Endothelial cell of umbilical vein (primary cell): ENCODE measurements around the gene RAB3GAP1. TPM values are rescaled to one million over a fixed set of nuclear protein-coding genes. Genes with fewer than 3 reads are reported as not detected.
"Not testable (repeated sequence)": the region's sequence is repeated elsewhere in the genome, so short reads cannot be mapped to it uniquely, and the experiment has no call there.

Experiments used
- BruUV-seq: library from RNA; stranded (reverse); fragments of 400-500 nt; replicated peaks from 2 replicates; lab custom pipeline; 2021; lab: Mats Ljungman, UMichigan
- CTCF ChIA-PET: fragments of 300-600, 350-600 bp; sonication (Branson Sonifier 250); formaldehyde crosslinking; loops from one replicate; lab custom pipeline; 2021; ENCODE audit warnings: antibody characterized with exemption, inconsistent platforms; lab: Charles Lee
- POLR2A ChIA-PET: fragments of 300-600, 350-600 bp; sonication (Branson Sonifier 250); formaldehyde crosslinking; loops from one replicate; lab custom pipeline; 2021; ENCODE audit warnings: antibody characterized with exemption, inconsistent platforms; lab: Charles Lee
- DNase-seq: peaks from one replicate; pipeline ENCODE4 v3.0.0-alpha.2; 2011; ENCODE audit warnings: low read depth, low spot score
- FAIRE-seq: peaks from 2 replicates; lab custom pipeline; 2011; peaks lifted over from hg19 to GRCh38; lab: Jason Lieb, UNC
- H2AFZ ChIP-seq: 2 replicates; pipeline ENCODE4 v1.6.0; 2012; ENCODE audit warnings: low read depth, low read length, control low read depth, inconsistent platforms
- H3K27ac ChIP-seq: 2 replicates; pipeline ENCODE4 v1.5.1; 2011; ENCODE audit warnings: low read depth, mild to moderate bottlenecking, control low read depth, low read length, moderate library complexity; ENCODE audit not compliant: insufficient read depth
- H3K27me3 ChIP-seq, 2 experiments: 2 replicates each; pipeline versions ENCODE4 v1.6.0 to v1.6.1; 2011; ENCODE audit warnings: low read length in 2 of 2, mixed read lengths in 1 of 2; ENCODE audit not compliant: control insufficient read depth in 2 of 2, insufficient read depth in 2 of 2
- H3K36me3 ChIP-seq, 2 experiments: 2 replicates in 1 of 2; 3 replicates in 1 of 2; pipeline ENCODE4 v1.5.1; 2011; ENCODE audit warnings: low read length in 2 of 2, mild to moderate bottlenecking in 1 of 2, moderate library complexity in 1 of 2; ENCODE audit not compliant: control insufficient read depth in 2 of 2, insufficient read depth in 2 of 2; ENCODE audit errors: extremely low read depth in 1 of 2
- H3K4me1 ChIP-seq: 3 replicates; pipeline ENCODE4 v1.5.1; 2011; ENCODE audit warnings: mild to moderate bottlenecking, low read length; ENCODE audit not compliant: control insufficient read depth, insufficient read depth; ENCODE audit errors: extremely low read depth
- H3K4me2 ChIP-seq: 2 replicates; pipeline ENCODE4 v1.6.1; 2011; ENCODE audit warnings: low read length, control low read depth, mixed read lengths; ENCODE audit not compliant: insufficient read depth
- H3K4me3 ChIP-seq, 3 experiments: fragments of 200-600 bp in 1 of 3; sonication (generic), shearing (Covaris generic) in 1 of 3; replicated peaks in 1 of 3; 2 replicates each; pipeline ENCODE4 v1.5.1; 2011 to 2016; ENCODE audit warnings: control low read depth in 3 of 3, low read length in 3 of 3, mild to moderate bottlenecking in 2 of 3, inconsistent platforms in 1 of 3, low read depth in 1 of 3, moderate library complexity in 1 of 3; ENCODE audit not compliant: insufficient read depth in 1 of 3
- H3K79me2 ChIP-seq: 2 replicates; pipeline ENCODE4 v1.6.0; 2012; ENCODE audit warnings: low read length, inconsistent platforms; ENCODE audit not compliant: control insufficient read depth, insufficient read depth
- H3K9ac ChIP-seq: replicated peaks from 2 replicates; pipeline ENCODE3; 2011; ENCODE audit warnings: low read length, control low read depth; ENCODE audit not compliant: insufficient read depth; ENCODE audit errors: extremely low read depth
- H3K9me1 ChIP-seq: replicated peaks from 3 replicates; pipeline ENCODE4 v1.6.0; 2011; ENCODE audit warnings: mild to moderate bottlenecking, low read length; ENCODE audit not compliant: control insufficient read depth, insufficient read depth; ENCODE audit errors: extremely low read depth
- H3K9me3 ChIP-seq: replicated peaks from 2 replicates; pipeline ENCODE4 v1.5.1; 2012; ENCODE audit warnings: low read length, inconsistent platforms; ENCODE audit not compliant: control insufficient read depth, insufficient read depth
- H4K20me1 ChIP-seq: replicated peaks from 2 replicates; pipeline ENCODE3; 2011; ENCODE audit warnings: mild to moderate bottlenecking, low read length; ENCODE audit not compliant: control insufficient read depth, insufficient read depth; ENCODE audit errors: extremely low read depth
- EZH2 ChIP-seq: IDR thresholded peaks from 2 replicates; pipeline ENCODE4 v1.6.1; 2012; ENCODE audit warnings: borderline replicate concordance, low read depth, mild to moderate bottlenecking, moderate library complexity, low read length, inconsistent platforms; ENCODE audit not compliant: severe bottlenecking
- FOS ChIP-seq: IDR thresholded peaks from 2 replicates; pipeline ENCODE4 v1.6.1; 2011; ENCODE audit warnings: mild to moderate bottlenecking, low read length, moderate library complexity, borderline replicate concordance; ENCODE audit not compliant: insufficient read depth
- GATA2 ChIP-seq: IDR thresholded peaks from 2 replicates; pipeline ENCODE4 v1.7.0; 2011; ENCODE audit warnings: low read depth, mild to moderate bottlenecking, moderate library complexity, mixed read lengths, low read length; ENCODE audit not compliant: insufficient read length, insufficient read depth
- JUN ChIP-seq: IDR thresholded peaks from 2 replicates; pipeline ENCODE4 v1.6.1; 2011; ENCODE audit warnings: borderline replicate concordance, low read depth; ENCODE audit not compliant: insufficient read length, insufficient read depth
- MAX ChIP-seq: IDR thresholded peaks from 2 replicates; pipeline ENCODE4 v1.6.1; 2011; ENCODE audit not compliant: insufficient read depth, insufficient read length
- MYC ChIP-seq: IDR thresholded peaks from one replicate; pipeline ENCODE4 v1.6.1; 2011; ENCODE audit warnings: mild to moderate bottlenecking, low read depth, low read length
- POLR2A ChIP-seq: IDR thresholded peaks from 2 replicates; pipeline ENCODE4 v1.6.1; 2012; ENCODE audit warnings: low read depth, mild to moderate bottlenecking, control low read depth, low read length
- POLR2AphosphoS5 ChIP-seq: IDR thresholded peaks from 2 replicates; pipeline ENCODE4 v1.6.1; 2012; ENCODE audit warnings: low read depth, mild to moderate bottlenecking, control low read depth, low read length, moderate library complexity; ENCODE audit not compliant: insufficient read depth
- dilution Hi-C: fragments of 300-500 bp; cut with MboI; formaldehyde crosslinking; loops from one replicate; pipeline ENCODE4 v1.15.0; 2019; ENCODE audit warnings: low sequenced_read_pairs; ENCODE audit not compliant: extremely low pct_ligation_motif_present
- intact Hi-C: fragments of 100-400 bp; cut with micrococcal nuclease; formaldehyde crosslinking; loops from one replicate; pipeline ENCODE4 v1.10.0; 2022
- polyA plus RNA-seq, 4 experiments: library from polyadenylated mRNA; depleted of rRNA in 3 of 4; stranded (reverse) in 3 of 4; unstranded in 1 of 4; fragments of >200 nt; gene quantifications; 2 replicates each; pipeline versions ENCODE4 v1.2.1 to v1.2.3, GENCODE V29; 2011 to 2012; ENCODE audit warnings: missing spikeins in 1 of 4
- total RNA-seq: library from RNA; stranded (reverse); gene quantifications from 2 replicates; pipeline ENCODE4 v1.2.3, GENCODE V29; 2021
- TF ChIP-seq, protein P1 (sequence below), 2 donors: IDR thresholded peaks; 1 replicate in 1 of 2; 2 replicates in 1 of 2; pipeline ENCODE4 v1.5.1; 2011; ENCODE audit warnings: low read length in 2 of 2, mild to moderate bottlenecking in 2 of 2, moderate library complexity in 2 of 2, control low read depth in 1 of 2, inconsistent platforms in 1 of 2, low read depth in 1 of 2; ENCODE audit not compliant: insufficient read depth in 1 of 2; ENCODE audit errors: extremely low read depth in 1 of 2

Gene RAB3GAP1
- total and polyA plus RNA-seq, 2 donors (not counting 3 experiments of a cell fraction or from before 2014, with no cell fraction given), result 14.9 to 39.5 TPM

DNA sequence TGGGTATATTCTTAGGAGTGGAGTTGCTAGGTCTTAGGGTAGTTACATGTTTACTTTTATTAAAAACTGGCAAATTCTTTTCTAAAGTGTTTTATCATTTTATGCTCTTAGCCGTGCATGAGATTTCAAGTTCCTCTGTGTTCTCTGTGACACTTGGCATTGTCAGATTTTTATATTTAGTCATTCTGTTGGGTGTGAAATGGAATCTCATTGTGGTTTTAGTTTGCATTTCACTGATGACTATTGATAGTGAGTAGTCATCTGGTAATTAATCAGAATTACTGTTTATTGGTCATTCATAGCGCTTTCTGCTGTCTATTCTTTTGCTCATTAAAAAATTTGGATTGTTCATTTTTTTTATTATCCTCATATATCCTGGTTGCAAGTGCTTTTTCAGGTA, 34.1 kb downstream of the RAB3GAP1 start:
- CTCF ChIA-PET, result no interaction called here
- Histone ChIP-seq H2AFZ (no peak overlapping the region), H3K4me3 (no peak overlapping the region), H3K9me3 (no peaks in the 10 kb centered on the region), H3K9me1 (no peaks in the 10 kb centered on the region), H3K27ac (no peak overlapping the region), H4K20me1 (peaks cover 7% of the 10 kb centered on the region), H3K9ac (no peak overlapping the region), H3K36me3 (no peaks in the 10 kb centered on the region), H3K4me2 (no peak overlapping the region), H3K4me1 (no peaks in the 10 kb centered on the region), H3K79me2 (peaks cover 46% of the 10 kb centered on the region), H3K27me3 (no peaks in the 10 kb centered on the region)
- DNase-seq, result no peak
- POLR2A ChIA-PET, result no interaction called here
- intact Hi-C loops (no loop called here), dilution Hi-C loops (no loop called here)
- FAIRE-seq, result no peak
- TF ChIP-seq MAX, result no peak
- TF ChIP-seq GATA2, result no peak
- TF ChIP-seq FOS, result no peak
- TF ChIP-seq EZH2, result no peak
- no peak for TF ChIP-seq JUN
- TF ChIP-seq MYC, result no peak
- no peak for TF ChIP-seq POLR2A
- TF ChIP-seq, protein P1, sequence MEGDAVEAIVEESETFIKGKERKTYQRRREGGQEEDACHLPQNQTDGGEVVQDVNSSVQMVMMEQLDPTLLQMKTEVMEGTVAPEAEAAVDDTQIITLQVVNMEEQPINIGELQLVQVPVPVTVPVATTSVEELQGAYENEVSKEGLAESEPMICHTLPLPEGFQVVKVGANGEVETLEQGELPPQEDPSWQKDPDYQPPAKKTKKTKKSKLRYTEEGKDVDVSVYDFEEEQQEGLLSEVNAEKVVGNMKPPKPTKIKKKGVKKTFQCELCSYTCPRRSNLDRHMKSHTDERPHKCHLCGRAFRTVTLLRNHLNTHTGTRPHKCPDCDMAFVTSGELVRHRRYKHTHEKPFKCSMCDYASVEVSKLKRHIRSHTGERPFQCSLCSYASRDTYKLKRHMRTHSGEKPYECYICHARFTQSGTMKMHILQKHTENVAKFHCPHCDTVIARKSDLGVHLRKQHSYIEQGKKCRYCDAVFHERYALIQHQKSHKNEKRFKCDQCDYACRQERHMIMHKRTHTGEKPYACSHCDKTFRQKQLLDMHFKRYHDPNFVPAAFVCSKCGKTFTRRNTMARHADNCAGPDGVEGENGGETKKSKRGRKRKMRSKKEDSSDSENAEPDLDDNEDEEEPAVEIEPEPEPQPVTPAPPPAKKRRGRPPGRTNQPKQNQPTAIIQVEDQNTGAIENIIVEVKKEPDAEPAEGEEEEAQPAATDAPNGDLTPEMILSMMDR (IDR thresholded peaks at IDR 0.05; ENCODE audit: extremely low read depth in 1 of 2, insufficient read depth in 1 of 2, low read depth in 1 of 2, low read length in 2 of 2), result no peak
- TF ChIP-seq POLR2AphosphoS5, result no peak
- BruUV-seq, result no TSS peak

DNA sequence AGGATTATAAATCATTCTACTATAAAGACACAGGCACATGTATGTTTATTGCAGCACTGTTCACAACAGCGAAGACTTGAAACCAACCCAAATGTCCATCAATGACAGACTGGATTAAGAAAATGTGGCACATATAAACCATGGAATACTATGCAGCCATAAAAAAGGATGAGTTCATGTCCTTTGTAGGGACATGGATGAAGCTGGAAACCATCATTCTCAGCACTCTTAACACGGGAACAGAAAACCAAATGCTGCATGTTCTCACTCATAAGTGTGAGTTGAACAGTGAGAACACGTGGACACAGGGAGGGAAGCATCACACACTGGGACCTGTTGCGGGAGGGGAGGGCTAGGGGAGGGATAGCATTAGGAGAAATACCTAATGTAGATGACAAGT, 37.5 kb downstream of the RAB3GAP1 start:
- H3K9ac ChIP-seq, H3K27ac ChIP-seq, H3K27me3 ChIP-seq, H4K20me1 ChIP-seq, DNase-seq, H3K9me3 ChIP-seq, H3K9me1 ChIP-seq, H3K4me2 ChIP-seq, intact Hi-C loops, FAIRE-seq, POLR2A ChIA-PET, BruUV-seq, CTCF ChIA-PET, dilution Hi-C loops, H2AFZ ChIP-seq, H3K4me1 ChIP-seq, H3K4me3 ChIP-seq: not testable (repeated sequence)
- H3K36me3 ChIP-seq, result peaks cover 2 to 13% of the 10 kb centered on the region in 2 experiments
- H3K79me2 ChIP-seq, result peaks cover 37% of the 10 kb centered on the region
